HG03139 (cell line): Measurements from ENCODE around the gene CEP112.

Experiments
- ATAC-seq: cut with Tn5 transposase; IDR thresholded peaks from one replicate; pipeline ENCODE4 v1.9.1; 2021; ENCODE audit not compliant: unreplicated experiment

The CEP112 gene

DNA sequence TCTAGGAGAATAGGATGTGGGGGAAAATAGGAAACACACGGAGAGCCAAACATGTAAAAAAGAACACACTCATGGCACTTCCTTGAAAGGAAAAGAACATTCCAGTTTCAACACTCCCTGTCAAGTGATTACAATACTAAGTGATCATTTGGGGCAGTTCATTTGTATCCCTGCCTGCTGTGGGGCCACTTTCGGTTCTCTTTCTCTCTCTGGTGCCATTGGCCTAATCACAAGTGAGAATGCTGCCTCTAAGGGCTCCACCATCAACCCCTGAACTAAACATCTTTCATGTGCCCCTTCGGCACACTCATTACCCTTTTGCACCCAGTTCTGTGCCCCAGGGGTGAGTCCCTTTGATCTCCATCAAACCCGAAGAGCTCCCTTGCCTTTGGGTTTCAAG is 197.3 kb downstream of the CEP112 start:
- no peak for ATAC-seq

DNA sequence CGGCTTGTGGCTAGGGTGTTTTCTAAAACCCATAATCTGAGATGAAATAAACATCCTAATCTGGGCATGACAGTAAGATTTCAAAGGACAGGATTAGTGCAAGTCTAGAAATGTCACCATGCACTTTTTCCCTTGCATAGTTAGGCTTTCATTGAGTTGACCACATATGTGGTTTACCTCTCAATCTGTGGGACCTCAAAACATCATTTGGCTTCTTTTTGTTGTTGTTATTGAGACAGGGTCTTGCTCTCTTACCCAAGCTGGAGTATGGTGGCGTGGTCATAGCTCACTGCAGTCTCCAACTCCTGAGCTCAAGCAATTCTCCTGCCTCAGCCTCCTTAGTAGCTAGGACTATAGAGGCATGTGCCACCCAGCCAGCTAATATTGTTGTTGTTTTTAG is 197.8 kb downstream of the CEP112 start:
- ATAC-seq: no peak

- ATAC-seq: no peak
Observed at GRCh38 chr17:65990593-65990992, 201.3 kb downstream of the CEP112 start.

- ATAC-seq: no peak
Observed at GRCh38 chr17:65988451-65988850, 203.5 kb downstream of the CEP112 start.

- no peak for ATAC-seq
Observed at GRCh38 chr17:65987988-65988387, 203.9 kb downstream of the CEP112 start.

- no peak for ATAC-seq
Observed at GRCh38 chr17:65985571-65985970, 206.4 kb downstream of the CEP112 start.

DNA sequence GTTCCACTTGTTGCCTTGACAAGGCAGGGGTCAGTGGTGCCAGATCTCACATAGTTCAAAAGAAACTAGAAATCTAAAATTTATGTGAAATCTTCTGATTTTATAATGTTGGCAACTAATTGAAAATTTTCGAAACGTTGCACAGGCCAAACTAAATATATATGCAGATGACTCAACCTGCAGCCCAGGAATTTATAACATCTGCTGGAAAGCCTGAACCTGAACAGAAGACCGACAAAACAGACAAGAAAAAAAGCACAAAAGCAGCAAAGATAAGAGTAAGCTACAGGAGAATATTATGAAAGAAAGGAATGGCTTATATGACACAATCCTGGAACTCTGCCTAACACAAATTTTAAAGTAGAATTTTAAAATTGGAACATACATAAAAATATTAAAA is 207.6 kb downstream of the CEP112 start:
- ATAC-seq: no peak

GRCh38 chr17:65978871-65979270 is 213.1 kb downstream of the CEP112 start:
- no peak for ATAC-seq

- ATAC-seq: no peak
Observed at GRCh38 chr17:65977041-65977440, 214.9 kb downstream of the CEP112 start.

DNA sequence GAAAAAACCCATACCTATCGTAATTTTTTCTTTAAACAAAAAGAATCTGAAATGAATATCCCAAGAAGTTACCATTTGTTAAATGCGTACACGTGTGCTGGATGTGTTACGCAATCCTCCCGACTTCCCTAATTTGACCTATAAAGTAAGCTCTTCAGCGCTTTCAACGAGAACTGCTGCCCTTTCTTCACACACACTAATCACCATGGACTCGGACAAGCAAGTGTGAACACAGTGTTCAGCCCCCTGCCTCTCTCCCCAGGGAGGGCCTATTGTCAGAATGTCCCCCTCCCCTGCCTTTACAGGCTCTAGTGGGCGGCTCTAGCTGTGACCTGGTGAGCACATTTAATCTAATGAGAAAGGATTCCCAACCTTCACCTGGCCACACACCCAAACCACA is 216.1 kb downstream of the CEP112 start:
- ATAC-seq: no peak

DNA sequence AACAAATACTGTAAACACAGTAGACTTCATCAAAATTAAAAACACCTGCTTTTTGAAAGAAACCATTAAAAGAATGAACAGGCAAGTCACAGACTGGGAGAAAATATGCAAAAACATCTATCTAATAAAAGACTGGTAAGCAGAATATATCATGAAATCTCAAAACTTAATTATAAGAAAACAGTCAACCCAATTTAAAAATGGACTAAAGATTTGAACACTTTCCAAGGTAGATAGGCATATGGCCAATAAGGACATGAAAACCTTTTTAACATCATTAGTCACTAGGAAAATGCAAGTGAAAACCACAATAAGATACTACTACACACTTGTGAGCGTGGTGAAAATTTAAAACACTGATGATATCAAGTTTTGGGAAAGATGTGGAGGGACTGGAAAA is 218.7 kb downstream of the CEP112 start:
- no peak for ATAC-seq

- ATAC-seq: no peak
Observed at GRCh38 chr17:65967372-65967771, 224.6 kb downstream of the CEP112 start.

DNA sequence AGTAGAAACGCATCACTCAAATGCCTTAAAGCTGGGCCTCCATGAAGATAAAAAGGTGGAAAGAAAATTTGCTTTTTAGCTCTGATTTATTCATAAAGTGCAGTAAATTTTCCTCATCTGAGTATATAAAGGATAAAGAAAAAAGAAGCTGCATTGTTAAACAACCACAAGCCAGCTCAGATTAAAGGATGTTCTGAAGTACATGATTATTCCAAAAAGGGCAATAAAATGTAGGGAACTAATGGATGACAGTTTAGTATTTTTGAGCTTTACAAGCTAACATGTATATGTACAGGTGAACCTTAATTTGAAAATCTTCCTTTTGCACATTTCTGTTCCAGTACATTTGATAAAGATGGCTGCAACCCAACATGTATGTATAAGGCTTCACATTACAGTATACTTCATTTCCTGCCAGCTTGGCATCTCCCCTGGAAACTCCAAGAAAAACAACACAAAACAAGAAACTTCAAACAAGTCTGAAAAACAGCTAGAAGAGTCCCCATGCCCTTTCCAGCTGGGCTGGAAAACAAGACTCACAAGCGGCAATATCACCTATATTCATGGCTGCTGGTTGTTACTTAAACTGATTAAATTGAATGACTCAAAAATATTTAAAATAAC is 225.7 kb downstream of the CEP112 start:
- no peak for ATAC-seq

- ATAC-seq: no peak
Observed at GRCh38 chr17:65963179-65963578, 228.8 kb downstream of the CEP112 start.

GRCh38 chr17:65959630-65960029 is 232.3 kb downstream of the CEP112 start:
- ATAC-seq: no peak

GRCh38 chr17:65956814-65957213 is 235.1 kb downstream of the CEP112 start:
- ATAC-seq: no peak

GRCh38 chr17:65954148-65954449 is 237.8 kb downstream of the CEP112 start:
- no peak for ATAC-seq

- ATAC-seq: no peak
Observed at GRCh38 chr17:65953316-65954147, 238.4 kb downstream of the CEP112 start.

- ATAC-seq: no peak
Observed at GRCh38 chr17:65952586-65952985, 239.3 kb downstream of the CEP112 start.

DNA sequence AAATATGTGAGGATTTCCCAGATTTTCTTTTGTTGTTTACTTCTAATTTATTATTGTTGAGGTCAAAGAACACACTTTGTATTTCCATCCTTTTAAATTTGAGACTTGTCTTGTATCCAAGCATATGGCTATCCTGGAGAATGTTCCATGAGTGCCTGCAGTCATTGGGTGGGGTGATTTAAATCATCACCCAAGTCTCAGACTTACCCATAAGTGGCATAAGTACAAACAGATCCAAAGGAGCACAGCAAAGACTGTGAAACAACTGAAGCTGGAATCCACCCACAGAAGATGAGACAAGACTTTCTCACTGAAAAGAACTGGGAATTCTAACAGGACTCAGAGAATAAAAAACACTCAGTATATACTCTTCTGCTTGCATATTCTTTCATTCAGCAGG is 239.9 kb downstream of the CEP112 start:
- ATAC-seq: no peak

GRCh38 chr17:65947831-65948230 is 244.1 kb downstream of the CEP112 start:
- no peak for ATAC-seq

GRCh38 chr17:65942592-65942991 is 249.3 kb downstream of the CEP112 start:
- no peak for ATAC-seq

DNA sequence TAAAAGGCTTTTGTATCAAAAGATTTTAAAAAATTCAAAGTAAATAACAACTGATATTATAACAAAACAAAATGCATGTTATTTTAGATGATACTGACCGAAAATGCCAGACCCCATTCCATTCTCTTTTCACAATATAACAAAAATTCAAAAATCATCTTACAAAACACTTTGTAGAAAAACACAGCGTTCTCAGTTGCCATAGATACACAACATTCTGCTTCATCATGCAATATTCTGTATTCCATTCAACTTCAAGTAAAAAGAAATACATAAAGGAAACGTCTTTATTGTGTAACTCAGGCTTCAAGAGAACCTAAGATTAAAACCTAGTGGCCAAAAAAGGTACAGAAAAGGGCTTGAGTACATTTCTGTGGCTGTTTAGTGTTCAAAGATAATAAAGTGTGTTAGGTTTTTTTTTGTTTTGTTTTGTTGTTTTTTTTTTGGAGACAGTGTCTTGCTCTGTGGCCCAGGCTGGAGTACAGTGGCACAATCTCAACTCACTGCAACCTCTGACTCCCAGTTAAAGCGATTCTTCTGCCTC is 250.5 kb downstream of the CEP112 start:
- ATAC-seq: no peak
